ENCODE results near the gene KRTDAP.

KRTDAP gene

DNA sequence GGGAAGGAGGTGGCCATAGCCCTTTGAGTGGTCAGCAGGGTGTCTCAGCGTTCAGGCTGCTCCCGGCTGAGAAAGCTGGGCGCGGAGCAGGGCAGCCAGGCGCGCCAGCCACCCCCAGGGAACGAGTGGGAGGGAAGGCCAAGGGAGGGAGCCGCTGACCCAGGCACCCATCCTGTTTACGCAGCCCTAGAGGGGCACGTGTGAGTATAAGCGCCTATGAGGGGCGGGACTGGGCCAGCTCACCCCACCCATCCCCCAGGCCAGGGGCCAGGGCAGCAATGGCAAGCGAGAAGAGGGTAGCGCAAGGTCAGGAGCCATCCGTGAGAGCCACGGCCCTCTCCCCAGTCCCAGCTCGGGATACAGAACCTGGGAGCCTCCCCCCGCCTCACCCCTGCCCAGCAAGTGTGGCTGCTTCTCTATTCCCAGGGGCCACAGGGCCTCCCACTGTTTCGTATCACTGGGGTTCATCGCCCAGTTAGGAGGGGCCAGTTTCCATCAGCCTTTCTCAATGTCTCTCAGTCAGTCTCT is 24.1 kb upstream of the KRTDAP start:
- Histone ChIP-seq H3K27ac (peak overlapping the region in 17 of 21 experiments; percentile 19 to 82 (median 70)), H3K4me3 (no peak overlapping the region)

DNA sequence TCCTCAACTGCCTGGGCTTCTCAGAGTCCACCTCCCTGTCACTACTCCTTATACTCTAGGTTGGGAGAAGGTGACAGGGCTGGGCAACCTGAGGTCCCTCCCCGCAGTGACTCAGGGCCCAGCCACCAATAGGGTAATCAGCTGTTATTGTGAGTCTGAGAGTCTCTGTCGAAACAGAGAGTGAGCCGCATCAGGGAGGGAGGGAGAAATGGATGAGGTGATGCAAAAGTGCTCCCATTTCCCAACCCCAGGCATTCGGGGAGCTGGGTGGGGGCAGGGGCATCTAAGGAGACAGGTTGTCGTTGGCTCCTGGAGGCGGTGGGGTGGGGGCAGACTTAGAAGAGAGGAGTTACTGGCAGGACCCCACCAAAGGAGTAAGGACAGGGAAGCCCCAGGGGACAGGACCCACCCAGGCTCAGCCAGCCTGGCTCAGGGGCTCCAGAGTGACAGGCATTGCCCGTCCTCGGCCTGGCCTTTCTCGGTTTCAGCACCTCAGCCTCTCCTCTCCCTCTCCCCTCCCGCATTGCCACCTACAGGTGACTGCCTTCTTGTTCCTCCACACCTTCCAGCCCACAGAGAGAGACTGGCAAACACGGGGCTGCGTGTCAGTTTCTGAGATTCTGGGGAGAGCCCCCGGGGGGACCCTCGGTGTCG is 23.5 kb upstream of the KRTDAP start, which contains the start of gene DMKN:
TSS of gene DMKN (minus strand) at position 22 of the 654 bp plus-strand sequence. CDS start 174 bp downstream, outside the sequence.
- H3K27ac ChIP-seq, result peak within 1 kb of the TSS in 18 of 21 experiments; percentile 21 to 82 (median 70)
- peak within 1 kb of the TSS in 5 of 7 experiments; percentile 0 to 29 (median 13) for H3K4me3 ChIP-seq

DNA sequence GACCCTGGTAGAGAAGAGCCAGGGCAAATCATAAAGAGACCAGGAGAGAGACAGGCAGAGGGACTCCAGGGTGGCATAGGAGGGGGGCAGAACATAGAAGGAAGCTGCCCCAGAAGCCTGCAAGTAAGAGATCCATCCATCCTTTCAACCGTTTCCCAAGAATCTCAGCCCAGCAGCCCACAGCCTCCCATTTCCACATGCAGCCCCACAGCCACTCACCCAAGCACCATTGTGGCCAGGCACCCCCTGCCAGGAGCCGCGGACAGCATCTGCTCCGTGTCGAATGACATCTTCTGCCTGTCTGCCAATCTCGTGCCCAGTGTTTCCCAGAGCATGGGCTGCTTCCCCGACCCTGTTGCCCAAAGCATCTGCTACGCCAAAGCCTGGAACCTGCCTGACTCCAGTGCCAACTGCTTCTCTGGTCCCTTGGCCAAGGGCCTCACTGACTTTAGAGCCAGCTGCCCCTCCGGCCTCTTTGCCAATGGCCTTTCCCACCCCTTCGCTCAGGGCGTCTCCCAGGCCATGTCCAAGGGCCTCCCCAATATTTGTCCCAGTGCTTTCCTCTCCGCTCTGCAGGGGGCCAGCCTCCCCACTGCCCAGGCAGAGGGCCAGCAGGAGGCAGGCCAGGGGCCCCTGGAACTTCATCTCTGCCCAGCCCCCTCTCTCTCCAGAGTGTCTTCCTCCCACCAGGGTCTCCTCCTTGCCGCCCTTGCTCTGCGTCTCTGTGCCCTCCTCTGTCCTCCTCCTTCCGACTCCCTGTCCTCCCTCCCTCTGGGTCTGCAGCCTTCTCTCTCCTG is 22.8 kb upstream of the KRTDAP start:
- peak overlapping the region in 5 of 7 experiments; percentile 0 to 29 (median 13) for H3K4me3 ChIP-seq

DNA sequence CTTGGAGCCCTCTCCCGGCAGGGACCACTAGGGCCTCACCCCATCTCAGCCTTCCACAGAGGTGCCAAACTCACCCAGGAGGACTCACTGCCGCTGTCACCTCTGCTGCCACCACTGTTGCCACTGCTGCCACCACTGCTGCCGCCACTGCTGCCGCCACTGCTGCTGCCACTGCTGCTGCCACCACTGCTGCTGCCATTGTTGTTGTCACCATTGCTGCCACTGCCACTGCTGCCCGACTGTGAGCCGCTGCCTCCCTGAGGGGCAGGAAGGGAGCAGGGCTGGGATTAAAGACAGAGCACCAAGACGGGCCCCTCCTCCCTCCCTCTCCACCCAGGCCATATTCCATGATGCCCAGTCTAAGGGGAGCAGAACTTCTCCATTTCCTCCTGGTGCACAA is 21.1 kb upstream of the KRTDAP start:
- peak overlapping the region in 3 of 7 experiments; percentile 10 to 16 (median 15) for H3K4me3 ChIP-seq
- peak overlapping the region in 1 of 21 experiments; percentile 0 for H3K27ac ChIP-seq

More for the DNA sequence above, 22.8 kb upstream of the KRTDAP start:
- peak overlapping the region in 16 of 21 experiments; percentile 1 to 82 (median 38) for H3K27ac ChIP-seq

DNA sequence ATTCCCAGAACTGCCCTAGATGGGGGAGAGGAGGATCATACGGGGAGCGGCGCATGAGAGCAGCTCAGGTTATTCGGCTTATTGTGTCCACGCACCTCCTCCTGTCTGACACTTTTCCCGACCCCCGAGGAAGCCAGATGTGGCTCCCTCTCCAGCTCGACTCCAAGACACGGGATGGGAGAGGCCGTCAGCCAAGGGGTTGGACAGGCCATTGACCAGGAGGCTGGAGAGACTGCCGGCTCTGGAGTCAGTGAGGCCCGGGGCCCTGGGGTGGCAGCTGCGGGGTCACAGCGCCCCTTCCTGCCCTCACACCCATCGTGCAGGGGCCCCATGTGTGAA is 20.3 kb upstream of the KRTDAP start:
- peak overlapping the region; percentile 3 to 45 (median 16) for H3K4me3 ChIP-seq
- H3K27ac ChIP-seq, result peak overlapping the region in 13 of 21 experiments; percentile 40 to 79 (median 63)

DNA sequence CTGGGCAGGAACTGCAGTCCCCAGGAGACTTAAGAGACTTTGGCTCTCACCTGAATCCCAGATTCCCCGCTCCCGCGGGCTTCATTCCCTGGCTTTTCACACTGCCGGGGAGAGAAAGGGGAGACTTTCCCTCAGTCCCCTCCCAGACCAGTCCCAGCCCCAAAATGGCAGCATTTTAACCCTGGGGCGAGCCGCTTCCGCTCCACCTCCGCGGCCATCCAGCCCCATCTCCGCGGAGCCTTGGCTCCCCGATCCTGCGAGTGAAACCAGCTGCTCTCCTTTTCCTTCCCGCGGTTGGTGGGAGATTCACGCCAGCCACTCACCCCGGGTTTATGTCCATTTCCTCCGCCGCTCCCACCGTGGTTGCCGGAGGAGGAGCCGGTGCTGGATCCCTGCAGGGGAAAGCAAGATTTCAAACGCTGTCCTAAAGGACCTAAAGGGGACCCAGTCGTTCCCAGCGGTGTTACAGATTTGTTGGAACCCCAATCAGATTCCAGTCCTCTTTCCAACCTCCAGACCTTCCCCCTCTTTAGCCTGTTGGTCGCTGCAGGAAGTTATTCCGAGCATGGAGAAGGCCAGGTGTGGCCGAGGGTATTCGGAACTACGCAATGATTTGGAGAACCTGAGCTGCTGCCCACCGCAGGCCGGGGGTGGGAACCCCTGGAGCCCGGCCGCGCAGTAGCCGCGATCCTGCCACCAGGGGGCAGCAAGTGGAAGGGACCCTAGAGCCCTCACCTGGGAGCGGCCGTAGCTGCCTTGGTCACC is 19.8 kb upstream of the KRTDAP start:
- Histone ChIP-seq H3K27ac (peak overlapping the region in 20 of 21 experiments; percentile 22 to 79 (median 63)), H3K4me3 (peak overlapping the region; percentile 3 to 45 (median 16))

DNA sequence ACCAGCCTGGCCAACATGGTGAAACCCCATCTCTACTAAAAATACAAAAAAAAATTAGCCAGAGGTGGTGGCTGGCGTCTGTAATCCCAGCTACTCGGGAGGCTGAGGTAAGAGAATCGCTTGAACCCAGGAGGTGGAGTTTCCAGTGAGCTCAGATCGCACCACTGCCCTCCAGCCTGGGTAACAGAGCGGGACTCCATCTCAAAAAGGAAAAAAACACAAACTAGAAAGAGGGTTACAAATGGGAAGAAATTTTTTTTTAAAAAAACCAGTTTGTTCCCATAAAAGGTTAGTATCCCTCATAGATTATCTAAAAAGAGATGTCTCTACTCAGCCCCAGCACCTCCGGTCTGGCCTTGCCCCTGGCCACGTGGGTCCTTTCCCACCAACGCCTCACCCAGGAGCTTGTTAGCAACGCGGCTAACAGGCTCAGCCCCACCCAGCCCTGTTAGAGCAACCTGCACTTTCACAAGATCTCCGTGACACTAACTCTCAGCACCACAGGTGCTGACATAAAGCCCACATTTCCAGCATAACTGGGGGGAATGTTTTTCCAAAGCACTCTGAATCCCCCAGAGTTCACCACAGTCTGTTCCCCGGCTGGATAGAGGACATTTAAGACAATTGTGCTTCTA is 18.9 kb upstream of the KRTDAP start:
- H3K27ac ChIP-seq, result peak overlapping the region in 17 of 21 experiments; percentile 40 to 79 (median 65)

DNA sequence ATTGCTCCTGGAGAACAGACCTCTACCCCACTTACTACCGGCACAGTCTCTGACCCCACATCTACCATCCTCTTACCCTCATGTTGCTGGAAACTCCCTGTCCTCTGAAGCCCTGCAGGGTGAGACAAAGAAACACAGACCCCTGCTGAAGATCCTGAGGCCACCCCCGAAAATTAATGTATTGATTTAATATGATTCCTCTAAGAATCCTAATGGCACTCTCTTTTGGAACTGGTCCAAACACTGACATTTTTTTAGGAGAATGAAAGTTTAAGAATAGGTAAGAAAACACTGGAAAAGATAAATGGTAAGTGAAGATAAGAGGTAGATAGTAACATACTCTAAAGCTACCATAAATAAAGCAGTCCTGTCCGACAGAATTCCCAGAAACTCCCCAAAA is 17.9 kb upstream of the KRTDAP start:
- H3K27ac ChIP-seq, result peak overlapping the region in 1 of 21 experiments; percentile 31
- no peak overlapping the region for H3K4me3 ChIP-seq

More for the DNA sequence above, 18.9 kb upstream of the KRTDAP start:
- H3K4me3 ChIP-seq, result peak overlapping the region in 4 of 7 experiments; percentile 10 to 45 (median 27)

DNA sequence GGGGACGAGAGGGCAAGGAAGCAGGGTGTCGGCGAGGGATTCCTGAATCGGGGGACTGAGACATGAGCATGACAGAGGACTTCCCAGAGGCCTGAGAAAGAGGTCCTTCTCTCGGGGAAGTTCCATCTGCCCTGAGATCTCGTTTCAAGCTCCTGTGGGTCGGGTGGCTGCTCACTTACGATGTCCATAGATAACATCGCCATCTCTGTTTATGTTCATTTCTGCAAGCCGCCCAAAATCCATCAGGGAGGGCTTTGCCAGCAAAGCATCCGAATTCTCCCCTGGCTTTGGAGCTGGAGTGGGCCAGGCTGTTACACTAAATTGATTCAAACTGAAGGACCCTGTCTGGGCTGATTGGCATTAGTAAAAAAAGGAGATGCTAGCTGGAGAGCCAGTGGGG is 17.3 kb upstream of the KRTDAP start:
- Histone ChIP-seq H3K27ac (no peak overlapping the region), H3K4me3 (no peak overlapping the region)

DNA sequence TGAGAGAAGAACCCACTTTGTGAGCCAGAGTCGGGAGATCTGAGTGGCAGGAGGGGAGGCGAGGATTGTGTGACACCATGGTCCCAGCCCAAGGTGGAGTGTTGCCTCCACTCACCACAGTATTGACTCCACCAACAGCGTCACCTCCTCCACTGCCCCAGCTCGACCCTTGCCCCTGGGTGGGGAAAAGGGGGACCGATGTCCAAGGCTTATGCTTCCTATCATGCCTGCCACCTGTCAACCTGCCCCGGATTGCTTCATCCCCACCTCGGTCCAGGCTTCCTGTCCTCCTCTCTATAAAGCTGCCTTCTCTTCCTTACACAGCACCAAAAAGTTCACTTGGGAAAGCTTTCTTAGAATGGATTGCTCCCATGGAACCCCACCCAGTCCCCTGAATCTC is 15.7 kb upstream of the KRTDAP start:
- Histone ChIP-seq H3K4me3 (no peak overlapping the region), H3K27ac (no peak overlapping the region)

DNA sequence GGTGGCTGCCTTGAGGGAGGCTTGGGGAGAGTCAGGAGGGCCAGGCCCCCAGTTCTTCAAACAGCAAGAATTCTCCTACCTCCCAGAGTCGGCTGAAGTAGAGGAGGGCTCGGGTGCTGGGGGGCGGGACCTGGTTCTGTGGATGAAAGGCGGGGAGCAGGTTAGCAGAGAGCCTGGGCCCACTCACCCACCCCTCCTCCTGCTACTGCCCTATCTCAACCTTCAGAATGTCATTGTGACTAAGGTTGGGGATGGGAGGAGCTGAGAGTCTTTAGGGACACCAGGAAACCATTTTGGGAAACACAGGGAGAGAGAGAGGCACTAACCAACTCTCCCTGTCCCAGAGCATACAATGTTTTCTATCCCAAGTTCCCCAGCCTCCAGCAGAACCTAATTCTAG is 12.5 kb upstream of the KRTDAP start:
- Histone ChIP-seq H3K4me3 (no peak overlapping the region), H3K27ac (peak overlapping the region in 1 of 21 experiments; percentile 6)

DNA sequence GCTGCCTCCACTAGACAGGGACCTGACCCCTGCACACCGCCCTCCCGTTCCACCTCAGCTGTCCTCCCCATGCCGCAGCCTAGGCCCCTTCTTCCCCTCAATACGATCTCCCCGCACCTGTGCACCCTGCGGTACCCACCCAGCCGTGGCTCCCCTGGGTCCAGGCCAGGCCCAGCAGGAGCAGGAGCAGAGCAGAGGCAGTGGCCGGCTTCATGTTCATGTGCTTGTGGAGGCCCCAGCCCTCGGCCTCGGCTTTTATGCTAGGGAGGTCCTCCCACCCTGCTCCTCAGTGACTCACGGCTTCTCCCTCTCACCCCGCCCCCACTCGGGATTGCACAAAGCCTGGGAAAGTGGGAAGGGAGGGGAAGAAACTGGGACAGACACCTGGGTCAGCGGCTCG is 11.4 kb upstream of the KRTDAP start:
- H3K27ac ChIP-seq, result peak overlapping the region in 18 of 21 experiments; percentile 22 to 77 (median 68)
- H3K4me3 ChIP-seq, result peak overlapping the region in 6 of 7 experiments; percentile 14 to 36 (median 24)

DNA sequence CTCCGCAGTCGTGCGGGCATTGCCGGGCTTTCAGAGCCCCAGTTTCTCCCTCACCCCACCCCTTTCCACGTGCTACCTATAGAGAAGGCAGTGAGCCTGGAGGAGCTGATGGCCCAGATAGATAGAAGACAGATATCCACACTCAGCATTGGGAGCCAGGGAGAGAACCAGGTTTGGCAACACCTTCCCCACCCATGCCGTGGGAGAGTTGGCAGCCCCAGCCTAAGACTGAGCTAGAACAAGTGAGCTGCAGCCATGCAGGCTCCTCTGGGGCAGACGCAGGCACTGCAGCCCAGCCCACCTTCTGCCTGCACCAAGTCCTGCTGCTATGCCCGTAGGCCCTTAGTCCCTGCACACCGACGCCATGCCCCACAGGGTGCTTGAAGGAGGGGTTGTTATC is 10.3 kb upstream of the KRTDAP start:
- H3K4me3 ChIP-seq, result peak overlapping the region; percentile 4 to 36 (median 21)
- H3K27ac ChIP-seq, result peak overlapping the region in 16 of 21 experiments; percentile 9 to 77 (median 68)

DNA sequence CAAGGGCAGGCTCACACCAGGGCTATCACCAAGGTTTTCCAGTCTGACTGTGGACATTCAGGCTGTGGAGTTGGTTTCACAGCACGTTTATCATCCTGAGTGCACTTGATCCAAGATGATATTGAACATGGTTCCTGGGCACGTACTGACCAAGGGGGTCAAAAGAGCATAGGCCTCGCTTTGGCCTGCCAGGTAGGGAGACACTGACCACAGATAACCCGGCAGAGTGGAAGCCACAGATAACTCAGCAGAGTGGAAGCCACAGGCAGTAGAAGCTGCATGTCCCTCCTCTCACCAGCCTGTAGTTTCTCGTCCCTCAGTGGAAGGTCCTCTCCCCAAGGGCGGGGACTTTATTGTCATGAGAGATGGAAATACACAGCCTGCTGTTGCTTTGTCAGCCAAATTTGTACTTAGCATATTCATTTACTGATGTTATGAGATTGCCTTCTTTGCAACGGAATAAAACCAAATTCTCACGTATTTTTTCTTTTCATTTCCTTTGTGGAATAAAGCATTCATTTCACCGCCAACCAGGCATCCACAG is 8.8 kb upstream of the KRTDAP start:
- Histone ChIP-seq H3K27ac (peak overlapping the region in 2 of 21 experiments; percentile 34 to 50), H3K4me3 (no peak overlapping the region)

DNA sequence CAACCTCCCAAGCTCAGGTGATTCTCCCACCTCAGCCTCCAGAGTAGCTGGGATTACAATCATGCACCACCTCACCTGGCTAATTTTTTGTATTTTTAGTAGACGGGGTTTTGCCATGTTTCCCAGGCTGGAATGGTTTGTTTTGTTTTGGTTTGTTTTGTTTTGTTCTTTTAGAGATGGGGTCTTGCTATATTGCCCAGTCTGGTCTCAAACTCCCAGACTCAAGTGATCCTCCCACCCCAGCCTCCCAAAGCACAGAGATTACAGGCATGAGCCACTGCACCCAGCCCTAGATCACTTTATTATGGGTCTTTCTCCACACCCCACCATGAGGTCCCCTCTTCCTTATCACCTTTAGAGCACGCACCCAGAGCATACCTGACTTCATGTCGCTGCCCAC is 8.0 kb upstream of the KRTDAP start:
- H3K4me3 ChIP-seq, result no peak overlapping the region
- H3K27ac ChIP-seq, result no peak overlapping the region

DNA sequence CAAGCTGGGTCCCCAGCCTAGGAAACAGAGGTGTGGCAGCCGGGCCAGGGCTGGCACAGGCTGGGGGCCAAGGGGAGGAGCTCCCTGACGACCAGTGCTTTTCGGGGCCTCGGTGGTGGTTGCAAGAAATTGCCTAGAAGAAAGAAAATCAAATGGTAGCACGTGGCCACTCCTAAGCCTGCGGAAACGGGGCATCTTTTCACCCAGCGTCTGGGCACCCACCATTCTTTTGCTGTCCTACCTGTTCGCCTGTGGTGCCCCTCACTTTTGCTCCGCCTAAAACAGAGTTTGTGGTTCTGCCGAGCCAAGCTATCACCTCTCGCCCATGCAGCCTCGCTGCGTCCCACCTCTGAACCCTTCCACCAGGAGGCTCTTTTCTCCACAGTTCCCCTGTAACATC is 7.1 kb upstream of the KRTDAP start:
- Histone ChIP-seq H3K4me3 (no peak overlapping the region), H3K27ac (no peak overlapping the region)

DNA sequence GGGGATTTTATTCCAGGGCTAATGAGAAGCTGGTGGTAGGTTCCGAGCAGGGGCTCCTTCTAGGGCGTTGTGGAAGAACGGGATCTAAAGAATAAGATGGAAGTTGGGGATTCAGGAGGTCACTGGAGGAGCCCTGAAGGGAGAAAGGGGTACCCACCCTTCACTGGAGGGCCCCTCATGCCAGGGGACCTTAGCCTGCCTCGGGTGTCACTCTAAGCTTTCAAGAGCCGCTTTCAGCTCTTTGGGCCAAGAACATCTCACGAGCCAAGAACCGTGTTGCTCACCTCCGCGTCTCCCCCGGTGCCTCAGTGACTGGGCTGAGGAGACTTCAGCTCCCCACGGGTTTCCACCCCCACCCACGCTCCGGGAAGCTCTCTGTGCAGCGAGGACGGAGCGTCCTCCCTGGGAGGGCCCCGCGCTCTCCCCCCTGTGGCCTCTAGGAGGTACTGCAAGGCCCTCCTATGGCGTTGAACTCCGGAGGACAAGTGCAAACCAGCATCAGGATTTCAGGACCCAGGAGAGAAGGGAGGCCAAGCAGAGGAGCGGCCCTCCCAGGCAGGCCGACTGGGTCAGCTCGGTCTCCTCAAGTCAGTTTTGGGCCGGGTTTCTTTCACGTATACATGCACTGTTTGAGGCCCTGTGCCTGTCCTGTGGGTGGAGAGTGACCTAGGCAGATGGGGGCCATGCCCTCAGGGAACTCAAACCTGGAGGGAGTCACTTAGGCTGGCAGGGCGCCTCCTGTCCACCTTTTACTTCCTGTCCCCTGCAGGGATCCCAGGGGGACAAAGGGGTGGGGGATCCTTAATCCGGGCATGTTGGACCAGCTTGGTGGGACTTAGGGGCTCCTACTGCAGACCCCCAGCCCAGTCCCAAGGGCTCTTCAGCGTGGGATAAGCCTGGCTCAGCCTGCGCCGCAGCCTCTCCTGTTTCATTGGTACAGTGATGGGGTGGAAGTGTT is 5.1 kb upstream of the KRTDAP start:
- H3K4me3 ChIP-seq, result no peak overlapping the region
- H3K27ac ChIP-seq, result peak overlapping the region in 17 of 21 experiments; percentile 11 to 82 (median 60)

DNA sequence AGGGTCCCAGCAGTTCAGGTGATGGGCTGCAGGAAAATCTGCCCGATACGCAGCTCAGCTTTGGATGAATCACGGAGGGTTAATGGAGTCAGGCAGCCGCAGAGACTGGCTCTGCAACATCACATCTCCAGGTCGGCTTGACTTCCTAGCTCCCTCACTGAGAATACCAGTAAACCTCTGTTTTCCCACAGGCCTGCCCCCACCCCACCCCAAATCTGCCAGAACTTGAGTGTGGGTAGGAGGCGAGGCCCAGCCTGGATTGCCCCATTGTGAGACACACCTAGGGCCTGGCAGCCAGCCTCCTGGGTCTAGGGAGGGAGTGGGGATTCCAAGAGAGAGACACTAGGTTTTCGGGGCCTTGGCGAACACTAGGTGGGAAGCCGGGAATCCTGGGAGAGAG is 3.7 kb upstream of the KRTDAP start:
- H3K27ac ChIP-seq, result peak overlapping the region in 19 of 21 experiments; percentile 22 to 82 (median 65)
- H3K4me3 ChIP-seq, result no peak overlapping the region
